GM12872 (cell line): ENCODE data around the gene ELF5.

ENCODE experiments used
- TF ChIP-seq, protein P1 (sequence below): IDR thresholded peaks from 3 replicates; pipeline ENCODE4 v1.5.1; 2011; ENCODE audit warnings: low read depth, mild to moderate bottlenecking, low read length, moderate library complexity; ENCODE audit not compliant: insufficient read depth

Gene ELF5

DNA sequence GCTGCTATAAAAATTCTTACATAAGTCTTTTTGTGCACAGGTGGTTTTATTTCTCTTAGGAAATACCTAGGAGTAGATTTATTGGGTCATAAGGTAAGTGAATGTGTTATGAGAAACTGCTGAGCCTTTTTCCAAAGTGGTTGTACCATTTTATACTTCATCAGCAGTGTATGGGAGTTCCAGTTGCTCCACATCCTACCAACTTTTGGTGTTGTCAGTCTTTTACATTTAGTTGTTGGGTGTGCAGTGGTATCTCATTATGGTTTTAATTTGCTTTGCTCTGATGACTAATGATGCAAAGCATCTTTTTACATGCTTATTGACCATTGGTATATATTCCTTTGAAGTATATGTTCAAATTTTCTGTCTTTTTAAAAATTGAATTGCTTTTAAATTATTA, 71.8 kb downstream of the ELF5 start:
- TF ChIP-seq, protein P1, sequence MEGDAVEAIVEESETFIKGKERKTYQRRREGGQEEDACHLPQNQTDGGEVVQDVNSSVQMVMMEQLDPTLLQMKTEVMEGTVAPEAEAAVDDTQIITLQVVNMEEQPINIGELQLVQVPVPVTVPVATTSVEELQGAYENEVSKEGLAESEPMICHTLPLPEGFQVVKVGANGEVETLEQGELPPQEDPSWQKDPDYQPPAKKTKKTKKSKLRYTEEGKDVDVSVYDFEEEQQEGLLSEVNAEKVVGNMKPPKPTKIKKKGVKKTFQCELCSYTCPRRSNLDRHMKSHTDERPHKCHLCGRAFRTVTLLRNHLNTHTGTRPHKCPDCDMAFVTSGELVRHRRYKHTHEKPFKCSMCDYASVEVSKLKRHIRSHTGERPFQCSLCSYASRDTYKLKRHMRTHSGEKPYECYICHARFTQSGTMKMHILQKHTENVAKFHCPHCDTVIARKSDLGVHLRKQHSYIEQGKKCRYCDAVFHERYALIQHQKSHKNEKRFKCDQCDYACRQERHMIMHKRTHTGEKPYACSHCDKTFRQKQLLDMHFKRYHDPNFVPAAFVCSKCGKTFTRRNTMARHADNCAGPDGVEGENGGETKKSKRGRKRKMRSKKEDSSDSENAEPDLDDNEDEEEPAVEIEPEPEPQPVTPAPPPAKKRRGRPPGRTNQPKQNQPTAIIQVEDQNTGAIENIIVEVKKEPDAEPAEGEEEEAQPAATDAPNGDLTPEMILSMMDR, result no peak

DNA sequence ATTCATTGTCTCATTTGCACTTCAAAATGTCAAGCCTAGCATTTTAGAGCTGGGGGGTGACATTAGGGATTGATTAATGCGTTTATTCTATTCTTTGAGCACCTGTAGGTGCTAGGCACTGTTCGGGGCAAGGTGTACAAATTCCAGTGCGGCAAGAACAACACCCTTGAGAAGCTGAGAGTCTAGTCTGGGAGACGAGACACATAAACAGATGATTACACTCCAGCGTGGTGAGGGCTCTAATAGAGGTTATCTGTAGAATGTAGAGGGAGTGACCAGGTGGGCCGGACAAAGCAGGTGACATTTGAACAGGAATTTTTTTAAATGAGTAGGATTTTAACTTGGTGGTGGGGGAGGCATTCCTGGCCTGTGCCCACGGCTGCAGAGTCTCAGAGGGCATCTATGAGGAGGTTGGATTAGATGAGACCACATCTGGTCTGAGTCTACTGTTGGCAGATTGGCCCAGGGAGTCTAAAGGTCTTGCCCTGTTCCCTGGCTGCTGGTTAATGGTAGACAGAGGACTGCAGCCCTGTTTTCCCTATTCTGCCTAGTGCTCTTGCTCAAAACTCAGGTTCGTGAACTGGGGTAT, 73.9 kb downstream of the ELF5 start:
- TF ChIP-seq, protein P1, result no peak

DNA sequence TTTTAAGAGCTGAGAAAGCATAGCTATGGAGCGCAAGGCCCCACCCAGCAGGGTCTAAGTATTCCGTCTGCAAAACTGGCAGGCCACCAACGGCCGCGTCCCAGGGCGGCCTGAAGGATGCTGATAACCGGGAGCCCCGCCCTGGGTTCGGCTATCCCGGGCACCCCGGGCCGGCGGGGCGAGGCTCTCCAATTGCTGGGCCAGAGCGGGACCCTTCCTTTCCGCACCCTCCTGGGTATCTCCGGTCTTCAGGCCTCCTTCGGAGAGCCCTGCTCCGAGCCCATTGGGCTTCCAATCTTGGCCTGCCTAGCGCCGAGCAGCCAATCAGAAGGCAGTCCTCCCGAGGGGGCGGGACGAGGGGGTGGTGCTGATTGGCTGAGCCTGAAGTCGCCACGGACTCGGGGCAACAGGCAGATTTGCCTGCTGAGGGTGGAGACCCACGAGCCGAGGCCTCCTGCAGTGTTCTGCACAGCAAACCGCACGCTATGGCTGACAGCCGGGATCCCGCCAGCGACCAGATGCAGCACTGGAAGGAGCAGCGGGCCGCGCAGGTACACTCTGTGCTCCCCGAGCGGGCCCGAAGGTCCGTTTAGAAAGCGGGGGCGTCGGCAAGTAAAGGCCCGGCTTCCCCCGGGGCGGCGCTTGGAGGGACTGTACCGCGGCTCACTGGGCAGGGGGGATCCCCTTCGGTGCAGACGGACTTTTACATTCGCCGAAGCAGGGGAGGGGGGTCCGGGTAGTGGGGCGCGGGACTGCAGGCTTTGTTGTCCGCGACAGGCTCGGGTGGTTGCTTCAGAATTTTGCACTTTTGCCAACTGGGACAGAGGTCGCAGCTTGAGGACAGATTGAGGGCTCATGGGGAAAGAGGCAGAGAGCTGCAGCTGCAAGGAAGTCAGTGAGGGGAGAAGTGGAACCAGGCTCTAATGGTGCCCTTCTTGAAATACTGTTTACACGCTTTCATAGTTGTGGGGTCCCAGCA, 74.8 kb downstream of the ELF5 start, which contains the start of gene CAT:
TSS of gene CAT (plus strand) at position 406 of the 979 bp plus-strand sequence. CDS start at position 486, 80 bp downstream.
- TF ChIP-seq, protein P1, result no peak

DNA sequence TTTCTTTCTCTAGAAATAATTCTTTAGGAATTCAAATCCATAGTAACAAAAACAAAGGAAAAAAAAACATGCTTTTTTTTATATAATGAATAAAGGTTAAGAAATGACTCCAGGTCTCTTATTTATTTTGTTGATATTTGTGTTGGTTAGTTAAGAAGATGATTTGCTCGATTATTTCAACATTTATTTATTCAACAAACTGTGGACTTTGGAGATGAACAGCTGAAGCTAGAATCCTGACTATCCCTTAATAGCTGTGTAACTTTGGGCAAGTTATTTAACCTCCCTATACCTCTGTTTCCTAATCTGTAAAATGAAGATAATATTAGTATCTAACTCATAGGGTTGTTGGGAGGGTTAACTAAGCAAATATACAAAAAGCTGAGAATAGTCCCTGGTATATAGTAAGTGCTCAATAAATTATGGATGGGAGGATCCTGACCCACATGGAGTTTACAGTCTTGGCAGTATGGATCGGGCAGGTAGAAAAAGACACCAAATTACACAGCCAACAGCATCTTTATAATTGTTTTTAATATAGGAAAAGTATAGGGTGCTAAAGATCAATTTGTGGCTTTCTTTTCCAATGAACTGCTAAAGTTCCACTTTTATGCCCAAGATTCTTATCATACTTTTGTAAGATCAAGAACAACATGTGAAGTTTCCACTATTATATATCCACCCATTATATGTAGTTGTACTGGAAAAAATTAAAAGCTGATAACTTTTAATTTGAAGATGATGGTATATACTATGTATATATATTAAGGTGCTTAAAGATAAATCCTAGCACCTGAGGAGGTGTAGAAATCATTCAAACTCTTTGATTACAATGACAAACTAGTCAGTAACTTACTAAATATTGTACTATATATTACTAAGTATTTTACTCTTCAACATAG, 76.1 kb downstream of the ELF5 start:
- TF ChIP-seq, protein P1, result no peak

DNA sequence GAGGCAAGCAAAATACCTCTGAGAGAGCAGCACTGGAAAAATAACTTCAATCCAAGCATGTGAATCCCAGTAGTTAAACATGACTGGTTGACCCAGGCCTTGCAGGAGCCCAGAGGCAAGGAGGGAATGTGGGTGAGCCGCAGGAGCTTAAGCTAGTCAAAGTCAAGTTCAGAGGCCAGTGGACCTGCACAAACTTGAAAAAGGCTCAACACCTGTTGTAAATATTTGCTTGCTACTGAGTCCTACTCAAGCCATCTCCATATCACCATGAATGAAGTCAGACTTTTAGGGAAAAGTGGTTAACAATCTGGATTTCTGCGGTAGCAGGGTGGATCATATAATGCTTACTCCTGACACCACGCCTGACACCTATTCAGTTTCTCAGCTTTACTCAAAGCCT, 79.7 kb downstream of the ELF5 start:
- TF ChIP-seq, protein P1, result no peak

DNA sequence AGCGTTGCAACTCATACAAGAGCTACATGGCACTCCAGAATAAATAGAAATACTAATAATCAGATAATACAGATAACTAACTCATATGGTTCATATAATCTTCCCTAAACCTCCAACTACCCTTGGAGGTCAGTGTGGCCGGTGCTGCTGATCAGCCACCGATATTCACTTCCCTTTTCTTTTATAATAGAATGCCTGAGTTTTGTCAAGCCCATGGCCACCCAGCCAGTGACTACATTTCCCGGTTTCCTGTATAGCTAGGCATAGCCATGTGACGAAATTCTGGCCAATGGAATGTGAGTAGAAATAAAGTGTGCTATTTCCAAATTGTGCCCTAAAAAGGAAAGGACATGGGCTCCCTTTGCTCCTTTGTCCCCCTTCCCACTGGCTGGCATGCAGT, 80.8 kb downstream of the ELF5 start:
- TF ChIP-seq, protein P1, result no peak
